Liver (tissue), 9 donors: ENCODE data around the gene KIF15. TPM values are rescaled to one million over a fixed set of nuclear protein-coding genes. Genes with fewer than 3 reads are reported as not detected.

ENCODE experiments used
- DNase-seq: peaks from one replicate; pipeline ENCODE4 v3.0.0-alpha.2; 2017; ENCODE audit warnings: low spot score
- H3K27ac ChIP-seq, 2 donors: one replicate each; pipeline ENCODE4 v1.7.0; 2013; ENCODE audit warnings: inconsistent platforms in 2 of 2, low read length in 2 of 2, control low read depth in 1 of 2, low read depth in 1 of 2, mild to moderate bottlenecking in 1 of 2
- H3K27me3 ChIP-seq, 4 donors: one replicate each; pipeline versions ENCODE4 v1.6.1 to v1.7.0; 2013; ENCODE audit warnings: low read length in 3 of 4, inconsistent platforms in 1 of 4, mild to moderate bottlenecking in 1 of 4, moderate library complexity in 1 of 4; ENCODE audit not compliant: control insufficient read depth in 4 of 4, insufficient read depth in 4 of 4
- H3K36me3 ChIP-seq, 4 donors: one replicate each; pipeline versions ENCODE4 v1.6.1 to v1.7.0; 2013; ENCODE audit warnings: low read length in 3 of 4, mild to moderate bottlenecking in 3 of 4, low read depth in 1 of 4, moderate library complexity in 1 of 4; ENCODE audit not compliant: control insufficient read depth in 4 of 4, insufficient read depth in 3 of 4
- H3K4me1 ChIP-seq, 4 donors: one replicate each; pipeline versions ENCODE4 v1.6.1 to v1.7.0; 2013; ENCODE audit warnings: low read length in 3 of 4, mild to moderate bottlenecking in 3 of 4, moderate library complexity in 1 of 4; ENCODE audit not compliant: control insufficient read depth in 4 of 4, insufficient read depth in 4 of 4
- H3K4me3 ChIP-seq, 3 donors: one replicate each; pipeline versions ENCODE4 v1.6.1 to v1.7.0; 2013; ENCODE audit warnings: low read length in 3 of 3, control low read depth in 1 of 3, low read depth in 1 of 3, mild to moderate bottlenecking in 1 of 3
- H3K9ac ChIP-seq, 2 donors: one replicate each; pipeline ENCODE4 v1.7.0; 2013; ENCODE audit warnings: low read length in 2 of 2, mild to moderate bottlenecking in 2 of 2, moderate library complexity in 2 of 2, control low read depth in 1 of 2, low read depth in 1 of 2
- H3K9me3 ChIP-seq, 4 donors: one replicate each; pipeline versions ENCODE4 v1.6.1 to v1.7.0; 2013; ENCODE audit warnings: low read length in 3 of 4; ENCODE audit not compliant: control insufficient read depth in 4 of 4
- EGR1 ChIP-seq, 2 donors: IDR thresholded peaks; 2 replicates each; pipeline ENCODE4 v1.6.1; 2016 to 2018; ENCODE audit warnings: antibody characterized with exemption in 2 of 2, low read depth in 2 of 2
- FOXA1 ChIP-seq: IDR thresholded peaks from 2 replicates; pipeline ENCODE4 v1.6.1; 2016; ENCODE audit warnings: antibody characterized with exemption
- FOXA2 ChIP-seq: IDR thresholded peaks from 2 replicates; pipeline ENCODE4 v1.6.1; 2016; ENCODE audit warnings: antibody characterized with exemption
- GABPA ChIP-seq, 2 donors: IDR thresholded peaks in 1 of 2; conservative IDR thresholded peaks in 1 of 2; 2 replicates each; pipeline ENCODE4 v1.6.1; 2016; ENCODE audit warnings: antibody characterized with exemption in 2 of 2, mild to moderate bottlenecking in 1 of 2, moderate library complexity in 1 of 2
- HNF4A ChIP-seq, 2 donors: conservative IDR thresholded peaks; 2 replicates each; pipeline ENCODE4 v1.6.1; 2016; ENCODE audit warnings: antibody characterized with exemption in 2 of 2, mild to moderate bottlenecking in 2 of 2
- HNF4G ChIP-seq: IDR thresholded peaks from 2 replicates; pipeline ENCODE4 v1.6.1; 2016; ENCODE audit warnings: antibody characterized with exemption
- JUND ChIP-seq, 2 donors: IDR thresholded peaks; 2 replicates each; pipeline ENCODE4 v1.6.1; 2016; ENCODE audit warnings: antibody characterized with exemption in 2 of 2
- NR2F2 ChIP-seq: IDR thresholded peaks from 2 replicates; pipeline ENCODE4 v1.6.1; 2016; ENCODE audit warnings: antibody characterized with exemption
- RAD21 ChIP-seq, 2 donors: IDR thresholded peaks; 2 replicates each; pipeline ENCODE4 v1.6.1; 2016; ENCODE audit warnings: antibody characterized with exemption in 2 of 2, mild to moderate bottlenecking in 2 of 2
- RXRA ChIP-seq, 2 donors: IDR thresholded peaks; 2 replicates each; pipeline ENCODE4 v1.6.1; 2017 to 2018; ENCODE audit warnings: antibody characterized with exemption in 2 of 2, mild to moderate bottlenecking in 1 of 2
- SP1 ChIP-seq: IDR thresholded peaks from 2 replicates; pipeline ENCODE4 v1.6.1; 2018; ENCODE audit warnings: antibody characterized with exemption, mild to moderate bottlenecking
- TAF1 ChIP-seq: conservative IDR thresholded peaks from 2 replicates; pipeline ENCODE4 v1.6.1; 2016; ENCODE audit warnings: antibody characterized with exemption, mild to moderate bottlenecking
- YY1 ChIP-seq: IDR thresholded peaks from 2 replicates; pipeline ENCODE4 v1.6.1; 2016; ENCODE audit warnings: antibody characterized with exemption, mild to moderate bottlenecking
- WGBS: extraction: QIAGEN DNeasy Blood & Tissue Kit; methylation state at CpG from one replicate; pipeline ENCODE4 v1.1.7; 2013; 5-methylcytosine and 5-hydroxymethylcytosine counted together
- polyA plus RNA-seq, 2 donors: library from polyadenylated mRNA; stranded (reverse) in 1 of 2; unstranded in 1 of 2; fragments of 200-250 nt in 1 of 2; fragments of >200 nt in 1 of 2; fragmentation: Nextera tagmentation in 1 of 2; extraction: Ambion mirVana in 1 of 2; gene quantifications; one replicate each; pipeline versions ENCODE4 v1.2.1 to v1.2.3, GENCODE V29; 2013 to 2015
- total RNA-seq, 2 donors: library from RNA; depleted of rRNA; stranded (reverse); fragments of >200 nt; gene quantifications; one replicate each; pipeline ENCODE4 v1.2.3, GENCODE V29; 2014
- TF ChIP-seq, protein P1 (sequence below): IDR thresholded peaks from 2 replicates; pipeline ENCODE4 v1.6.1; 2016; ENCODE audit warnings: antibody characterized with exemption, mild to moderate bottlenecking
- TF ChIP-seq, protein P2 (sequence below): IDR thresholded peaks from 2 replicates; pipeline ENCODE4 v1.6.1; 2016; ENCODE audit warnings: antibody characterized with exemption
- TF ChIP-seq, protein P3 (sequence below): IDR thresholded peaks from 2 replicates; pipeline ENCODE4 v1.6.1; 2016; ENCODE audit warnings: antibody characterized with exemption
- donor health status: healthy.
- donor health status: healthy.
- donor health status: healthy.
- donor health status: healthy.
- donor health status: healthy.

The KIF15 gene
- total and polyA plus RNA-seq, 4 donors: under 0.01 to 15.9 (median 0.24) TPM

GRCh38 chr3:44885618-44886017 is 124.0 kb downstream of the KIF15 start:
- no peak overlapping the region for H3K4me3 ChIP-seq
- H3K9ac ChIP-seq: no peak overlapping the region
- H3K9me3 ChIP-seq: no peaks in the 10 kb centered on the region
- H3K36me3 ChIP-seq: no peaks in the 10 kb centered on the region
- H3K27ac ChIP-seq: no peak overlapping the region
- H3K4me1 ChIP-seq: no peaks in the 10 kb centered on the region
- DNase-seq: no peak
- no peak for TF ChIP-seq GABPA (IDR thresholded peaks at IDR 0.05 in 1 of 2, conservative IDR thresholded peaks at IDR 0.05 in 1 of 2)
- 85% methylated on average over 4 of the region's 4 CpGs for WGBS
- H3K27me3 ChIP-seq: no peaks in the 10 kb centered on the region

- no peak for DNase-seq
- Histone ChIP-seq H3K9me3 (no peaks in the 10 kb centered on the region), H3K4me1 (no peaks in the 10 kb centered on the region), H3K4me3 (no peak overlapping the region), H3K27ac (no peak overlapping the region), H3K27me3 (no peaks in the 10 kb centered on the region), H3K36me3 (no peaks in the 10 kb centered on the region), H3K9ac (no peak overlapping the region)
- WGBS: 69% methylated on average over 3 of the region's 3 CpGs
- TF ChIP-seq, protein P1, sequence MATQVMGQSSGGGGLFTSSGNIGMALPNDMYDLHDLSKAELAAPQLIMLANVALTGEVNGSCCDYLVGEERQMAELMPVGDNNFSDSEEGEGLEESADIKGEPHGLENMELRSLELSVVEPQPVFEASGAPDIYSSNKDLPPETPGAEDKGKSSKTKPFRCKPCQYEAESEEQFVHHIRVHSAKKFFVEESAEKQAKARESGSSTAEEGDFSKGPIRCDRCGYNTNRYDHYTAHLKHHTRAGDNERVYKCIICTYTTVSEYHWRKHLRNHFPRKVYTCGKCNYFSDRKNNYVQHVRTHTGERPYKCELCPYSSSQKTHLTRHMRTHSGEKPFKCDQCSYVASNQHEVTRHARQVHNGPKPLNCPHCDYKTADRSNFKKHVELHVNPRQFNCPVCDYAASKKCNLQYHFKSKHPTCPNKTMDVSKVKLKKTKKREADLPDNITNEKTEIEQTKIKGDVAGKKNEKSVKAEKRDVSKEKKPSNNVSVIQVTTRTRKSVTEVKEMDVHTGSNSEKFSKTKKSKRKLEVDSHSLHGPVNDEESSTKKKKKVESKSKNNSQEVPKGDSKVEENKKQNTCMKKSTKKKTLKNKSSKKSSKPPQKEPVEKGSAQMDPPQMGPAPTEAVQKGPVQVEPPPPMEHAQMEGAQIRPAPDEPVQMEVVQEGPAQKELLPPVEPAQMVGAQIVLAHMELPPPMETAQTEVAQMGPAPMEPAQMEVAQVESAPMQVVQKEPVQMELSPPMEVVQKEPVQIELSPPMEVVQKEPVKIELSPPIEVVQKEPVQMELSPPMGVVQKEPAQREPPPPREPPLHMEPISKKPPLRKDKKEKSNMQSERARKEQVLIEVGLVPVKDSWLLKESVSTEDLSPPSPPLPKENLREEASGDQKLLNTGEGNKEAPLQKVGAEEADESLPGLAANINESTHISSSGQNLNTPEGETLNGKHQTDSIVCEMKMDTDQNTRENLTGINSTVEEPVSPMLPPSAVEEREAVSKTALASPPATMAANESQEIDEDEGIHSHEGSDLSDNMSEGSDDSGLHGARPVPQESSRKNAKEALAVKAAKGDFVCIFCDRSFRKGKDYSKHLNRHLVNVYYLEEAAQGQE: no peak
- TF ChIP-seq HNF4G (no peak), TAF1 (no peak), RAD21 (IDR thresholded peaks at IDR 0.05) (no peak), SP1 (no peak), JUND (IDR thresholded peaks at IDR 0.05) (no peak), HNF4A (conservative IDR thresholded peaks at IDR 0.05) (no peak), EGR1 (IDR thresholded peaks at IDR 0.05; ENCODE audit: low read depth in 2 of 2) (no peak), FOXA1 (no peak), RXRA (IDR thresholded peaks at IDR 0.05) (no peak), YY1 (no peak), GABPA (IDR thresholded peaks at IDR 0.05 in 1 of 2, conservative IDR thresholded peaks at IDR 0.05 in 1 of 2) (no peak), FOXA2 (no peak), NR2F2 (no peak)
- TF ChIP-seq, protein P2, sequence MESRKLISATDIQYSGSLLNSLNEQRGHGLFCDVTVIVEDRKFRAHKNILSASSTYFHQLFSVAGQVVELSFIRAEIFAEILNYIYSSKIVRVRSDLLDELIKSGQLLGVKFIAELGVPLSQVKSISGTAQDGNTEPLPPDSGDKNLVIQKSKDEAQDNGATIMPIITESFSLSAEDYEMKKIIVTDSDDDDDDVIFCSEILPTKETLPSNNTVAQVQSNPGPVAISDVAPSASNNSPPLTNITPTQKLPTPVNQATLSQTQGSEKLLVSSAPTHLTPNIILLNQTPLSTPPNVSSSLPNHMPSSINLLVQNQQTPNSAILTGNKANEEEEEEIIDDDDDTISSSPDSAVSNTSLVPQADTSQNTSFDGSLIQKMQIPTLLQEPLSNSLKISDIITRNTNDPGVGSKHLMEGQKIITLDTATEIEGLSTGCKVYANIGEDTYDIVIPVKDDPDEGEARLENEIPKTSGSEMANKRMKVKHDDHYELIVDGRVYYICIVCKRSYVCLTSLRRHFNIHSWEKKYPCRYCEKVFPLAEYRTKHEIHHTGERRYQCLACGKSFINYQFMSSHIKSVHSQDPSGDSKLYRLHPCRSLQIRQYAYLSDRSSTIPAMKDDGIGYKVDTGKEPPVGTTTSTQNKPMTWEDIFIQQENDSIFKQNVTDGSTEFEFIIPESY: no peak
- TF ChIP-seq, protein P3, sequence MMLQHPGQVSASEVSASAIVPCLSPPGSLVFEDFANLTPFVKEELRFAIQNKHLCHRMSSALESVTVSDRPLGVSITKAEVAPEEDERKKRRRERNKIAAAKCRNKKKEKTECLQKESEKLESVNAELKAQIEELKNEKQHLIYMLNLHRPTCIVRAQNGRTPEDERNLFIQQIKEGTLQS: no peak
These were observed 125.0 kb downstream of the KIF15 start for GRCh38 chr3:44886561-44886960.
